ENCODE measurements around the gene VPS13C. TPM values are rescaled to one million over a fixed set of nuclear protein-coding genes. Genes with fewer than 3 reads are reported as not detected.
A peak's percentile ranks its signal among the peaks of the same experiment; 100 is the strongest.
"Not testable (repeated sequence)": the region's sequence is repeated elsewhere in the genome, so short reads cannot be mapped to it uniquely, and the experiment has no call there.

The VPS13C gene
- total RNA-seq, 1 donor from 2014 or later, result 84.0 TPM

DNA sequence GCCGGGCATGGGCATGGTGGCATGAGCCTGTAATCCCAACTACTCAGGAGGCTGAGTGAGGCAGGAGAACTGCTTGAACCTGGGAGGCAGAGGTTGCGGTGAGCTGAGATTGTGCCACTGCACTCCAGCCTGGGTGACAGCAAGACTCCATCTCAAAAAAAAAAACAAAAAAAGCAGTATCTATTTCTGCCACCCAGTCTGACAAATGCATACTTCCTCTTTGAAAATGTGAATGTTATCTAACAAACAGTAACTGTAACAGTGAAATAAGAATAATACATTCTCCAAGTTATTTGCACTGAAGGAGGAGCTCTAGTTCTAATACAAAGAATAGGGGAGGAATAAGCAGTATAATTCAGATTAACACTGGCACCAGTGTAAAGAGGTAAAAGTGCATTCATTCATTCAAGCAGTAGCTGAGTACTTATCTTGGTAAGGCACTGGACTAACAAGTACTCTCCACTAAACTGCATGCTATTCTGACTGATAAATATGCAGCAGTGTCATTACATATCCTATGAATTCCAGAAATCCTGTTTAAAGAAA lies 12.9 kb downstream of the VPS13C start:
- DNase-seq (ENCODE audit: extremely low read depth, low read depth, low spot score), result no peak

DNA sequence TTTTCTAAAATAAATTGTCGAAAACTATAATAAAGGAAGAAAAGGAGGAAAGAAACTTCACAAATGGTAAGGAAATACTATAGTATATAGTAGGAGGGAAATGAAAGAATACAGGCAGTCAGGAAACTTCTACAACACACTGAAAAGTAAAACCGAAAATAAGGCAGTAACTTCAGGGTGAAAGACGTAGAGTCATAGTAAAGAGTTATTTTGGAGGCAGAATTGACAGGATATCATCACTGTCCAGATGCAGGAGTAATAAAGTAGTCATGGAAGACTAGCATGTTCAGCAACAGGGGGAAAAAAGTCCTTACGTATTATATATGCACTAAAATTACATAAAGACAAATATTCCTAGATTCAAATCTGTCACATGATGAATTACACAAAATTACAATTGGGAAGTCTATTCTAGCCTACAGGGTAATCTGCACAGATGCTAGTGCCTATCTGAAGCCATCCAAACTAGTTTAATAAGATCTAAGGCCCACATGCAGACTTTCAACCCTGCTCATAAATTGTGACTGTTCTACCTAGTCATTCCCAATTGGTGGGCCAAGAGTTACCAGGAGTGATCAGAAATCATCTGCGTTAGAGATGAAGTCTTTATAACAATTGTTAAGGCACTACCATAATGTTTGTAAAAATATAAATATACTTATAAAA lies 14.0 kb downstream of the VPS13C start:
- no peak for DNase-seq (ENCODE audit: extremely low read depth, low read depth, low spot score)

DNA sequence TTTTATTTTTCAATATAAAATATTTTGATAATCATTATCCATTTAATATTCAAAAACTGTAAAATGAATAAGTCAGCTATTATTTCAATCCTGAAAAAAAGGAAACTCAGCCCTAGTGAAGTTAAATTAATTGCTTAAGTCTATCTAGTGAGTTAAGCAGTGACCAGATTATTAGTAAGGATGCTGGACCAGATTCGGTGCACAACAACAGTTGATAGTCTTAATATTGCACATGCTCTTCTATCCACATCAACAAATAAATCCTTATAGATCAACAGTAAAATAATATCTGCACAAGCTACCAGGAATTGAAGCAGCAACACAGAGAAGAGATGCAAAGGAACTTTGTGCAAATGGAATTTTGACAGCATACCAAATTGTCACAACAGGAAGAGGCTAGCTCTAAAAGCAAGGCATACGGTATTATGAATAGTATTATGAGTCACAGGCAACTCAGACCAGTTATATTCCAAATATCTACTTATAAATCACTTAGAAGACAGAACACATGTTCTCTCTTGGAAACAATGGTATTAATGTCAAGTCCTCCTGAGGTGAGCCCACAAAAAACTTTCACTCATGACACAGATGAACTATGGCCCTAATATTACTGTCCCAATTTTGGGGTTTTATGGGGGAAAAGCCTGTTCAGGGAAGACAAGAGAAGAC lies 24.9 kb downstream of the VPS13C start:
- no peak for DNase-seq (ENCODE audit: extremely low read depth, low read depth, low spot score)

DNA sequence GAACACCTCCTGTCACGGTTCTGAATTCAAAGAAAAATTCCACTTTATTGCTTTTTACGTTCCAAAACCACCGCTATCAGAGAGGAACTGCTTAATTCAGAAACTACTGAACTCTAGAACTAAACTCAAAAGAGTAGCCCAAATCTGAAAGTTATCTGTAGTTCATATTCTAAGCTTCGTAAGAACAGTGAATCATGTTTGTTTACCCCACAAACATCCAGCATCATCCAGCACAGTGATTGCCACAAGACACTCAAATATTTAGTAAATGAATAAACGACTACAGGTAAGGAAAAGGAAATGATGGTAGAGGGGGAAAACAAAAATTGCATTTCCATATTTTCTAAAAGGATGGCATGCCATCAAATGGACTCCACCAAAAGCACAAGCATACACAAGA lies 32.3 kb downstream of the VPS13C start:
- no peak for DNase-seq (ENCODE audit: extremely low read depth, low read depth, low spot score)

DNA sequence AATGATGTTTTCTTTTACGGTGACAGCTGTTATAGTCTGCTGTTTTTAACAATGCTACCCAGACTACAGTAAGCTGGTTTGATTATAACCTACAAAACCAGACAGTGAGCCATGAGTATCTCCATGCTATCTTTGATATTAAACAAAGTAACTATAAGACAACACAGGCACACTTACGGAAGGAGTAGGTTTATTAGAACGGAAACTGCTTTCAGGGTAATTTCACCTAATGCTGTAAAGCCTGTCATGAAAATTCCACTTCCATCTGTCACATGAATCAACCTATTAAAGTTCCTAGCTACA lies 33.0 kb downstream of the VPS13C start:
- DNase-seq (ENCODE audit: extremely low read depth, low read depth, low spot score), result no peak

DNA sequence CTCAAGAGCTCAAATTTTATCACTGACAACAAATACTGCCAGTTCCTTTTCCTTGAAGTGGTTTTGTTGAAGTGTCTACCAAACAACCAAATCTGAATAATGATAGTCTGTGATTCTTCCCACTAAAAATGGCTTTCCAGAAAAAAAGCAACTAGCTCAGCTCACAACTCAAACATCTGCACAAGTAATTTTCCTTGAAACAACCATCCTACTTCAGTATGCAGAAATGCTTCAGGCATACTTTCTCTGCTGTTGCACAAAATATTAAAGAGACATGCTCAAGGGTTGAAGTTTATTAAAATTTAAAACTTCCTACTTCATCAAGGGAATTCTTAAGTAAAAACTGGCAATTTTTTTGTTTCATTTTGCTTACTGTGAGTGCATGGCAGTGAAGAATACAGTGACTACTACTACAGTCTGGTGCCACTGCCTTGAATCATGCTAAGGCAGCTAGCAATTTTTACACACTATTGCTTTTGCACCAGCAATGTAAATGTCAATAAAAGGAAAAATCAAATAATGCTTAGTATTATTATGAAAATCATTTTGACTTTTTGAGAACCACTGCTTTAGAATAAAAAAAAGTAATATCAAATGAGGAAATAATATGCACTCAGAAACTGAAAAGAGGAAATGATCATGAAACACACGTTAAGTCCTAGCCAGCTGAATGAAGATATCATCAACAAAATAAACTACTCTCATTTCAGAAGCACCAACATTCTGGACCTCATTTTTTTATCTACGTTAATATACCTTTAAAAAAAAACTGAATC lies 33.6 kb downstream of the VPS13C start:
- DNase-seq (ENCODE audit: extremely low read depth, low read depth, low spot score), result no peak

DNA sequence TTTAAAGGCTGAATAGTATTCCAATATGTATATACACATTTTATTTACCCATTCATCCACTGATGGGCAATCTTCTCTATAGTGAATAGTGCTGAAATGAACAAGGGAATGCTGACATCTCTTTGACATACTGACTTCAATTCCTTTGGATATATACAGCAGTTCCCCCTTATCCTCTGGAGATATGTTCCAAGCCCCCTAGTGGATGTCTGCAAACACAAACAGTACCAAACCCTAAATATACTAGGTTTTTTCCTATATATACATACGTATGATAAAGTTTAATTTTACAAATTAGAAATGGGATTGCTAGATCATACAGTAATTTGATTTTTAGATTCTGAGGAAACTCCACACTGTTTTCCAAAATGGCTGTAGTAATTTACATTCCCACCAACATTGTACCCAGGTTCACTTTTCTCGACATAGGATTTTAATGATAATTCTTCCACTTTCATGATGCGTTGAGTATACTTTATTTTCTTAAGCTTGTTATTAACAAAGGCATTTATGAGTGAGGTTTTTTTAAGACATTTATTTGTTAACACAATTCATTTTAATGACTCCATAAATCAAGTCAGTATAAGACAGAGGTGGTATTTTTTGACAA lies 38.2 kb downstream of the VPS13C start:
- DNase-seq (ENCODE audit: extremely low read depth, low read depth, low spot score), result no peak

DNA sequence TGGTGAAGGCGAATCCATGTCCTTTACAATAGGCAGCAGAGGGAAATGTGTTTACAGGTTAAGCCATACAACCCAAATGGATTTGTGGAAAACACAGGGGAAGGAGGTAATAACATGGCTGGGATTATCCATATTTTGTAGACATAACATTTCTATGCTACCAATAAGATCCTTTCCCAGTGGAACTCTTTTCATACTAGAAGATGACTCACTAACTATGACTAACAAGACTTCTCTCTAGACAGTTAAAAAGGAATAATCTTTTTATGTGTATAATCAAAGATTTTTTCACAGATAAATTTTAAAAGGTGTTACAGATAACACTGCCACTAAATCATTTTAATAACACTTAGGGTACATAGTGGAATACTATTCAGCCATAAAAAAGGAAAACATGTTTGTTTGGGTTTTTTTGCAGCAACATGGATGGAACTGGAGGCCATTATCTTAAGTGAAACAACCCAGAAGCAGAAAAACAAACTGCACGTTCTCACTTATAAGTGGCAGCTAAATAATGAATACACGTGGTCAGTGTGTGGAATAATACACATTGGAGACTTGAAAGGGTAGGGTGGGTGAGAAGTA lies 39.6 kb downstream of the VPS13C start:
- DNase-seq (ENCODE audit: extremely low read depth, low read depth, low spot score), result no peak

DNA sequence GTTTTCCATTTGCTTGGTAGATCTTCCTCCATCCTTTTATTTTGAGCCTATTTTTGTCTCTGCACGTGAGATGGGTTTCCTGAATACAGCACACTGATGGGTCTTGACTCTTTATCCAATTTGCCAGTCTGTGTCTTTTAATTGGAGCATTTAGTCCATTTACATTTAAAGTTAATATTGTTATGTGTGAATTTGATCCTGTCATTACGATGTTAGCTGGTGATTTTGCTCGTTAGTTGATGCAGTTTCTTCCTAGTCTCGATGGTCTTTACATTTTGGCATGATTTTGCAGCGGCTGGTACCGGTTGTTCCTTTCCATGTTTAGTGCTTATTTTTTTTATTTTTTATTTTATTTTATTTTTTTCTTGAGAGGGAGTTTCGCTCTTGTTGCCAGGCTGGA lies 54.9 kb downstream of the VPS13C start:
- not testable (repeated sequence) for DNase-seq (ENCODE audit: extremely low read depth, low read depth, low spot score)

DNA sequence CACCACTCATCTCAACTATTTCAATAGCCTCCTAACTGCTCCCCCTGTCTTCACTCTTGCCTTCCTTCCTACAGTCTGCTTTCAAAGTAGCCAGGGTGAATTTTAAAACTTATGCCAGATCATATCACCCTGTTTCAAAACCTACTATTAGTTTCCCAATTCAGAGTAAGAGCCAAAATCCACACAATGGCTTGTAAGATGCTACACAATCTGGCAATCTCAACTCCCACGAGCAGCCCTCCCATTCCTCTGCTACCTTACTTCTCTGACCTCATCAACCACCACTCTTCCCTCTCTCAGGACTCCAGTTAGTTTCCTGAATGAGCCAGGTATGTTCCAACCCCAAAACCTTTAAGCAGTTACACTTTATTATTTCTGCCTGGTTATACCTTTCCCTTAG lies 62.5 kb downstream of the VPS13C start:
- DNase-seq (ENCODE audit: extremely low read depth, low read depth, low spot score), result no peak

DNA sequence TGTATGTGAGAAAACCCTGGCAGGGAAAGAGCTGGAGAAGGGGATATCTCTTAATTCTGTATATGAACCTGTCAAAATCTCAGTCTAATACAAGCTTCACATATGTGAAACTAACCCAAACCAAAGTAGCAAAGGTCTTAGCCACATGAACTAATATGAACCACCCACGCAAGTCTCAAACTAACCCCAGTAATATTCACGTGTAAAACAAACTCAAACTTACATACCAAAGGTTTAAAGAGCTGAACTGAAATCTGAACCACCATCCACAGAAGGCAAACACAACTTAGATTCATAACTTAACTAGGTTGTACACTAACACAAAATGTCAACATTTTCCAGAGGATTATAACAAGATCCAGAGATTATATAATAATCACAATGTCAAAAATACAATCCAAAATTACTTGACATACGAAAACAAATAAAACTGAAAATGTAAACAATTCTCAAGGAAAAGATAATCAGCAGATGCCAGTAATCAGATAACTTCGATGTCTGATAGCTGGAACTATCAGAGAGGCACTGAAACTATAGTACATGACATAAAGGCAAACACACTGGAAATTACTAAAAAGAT lies 64.1 kb downstream of the VPS13C start:
- no peak for DNase-seq (ENCODE audit: extremely low read depth, low read depth, low spot score)

DNA sequence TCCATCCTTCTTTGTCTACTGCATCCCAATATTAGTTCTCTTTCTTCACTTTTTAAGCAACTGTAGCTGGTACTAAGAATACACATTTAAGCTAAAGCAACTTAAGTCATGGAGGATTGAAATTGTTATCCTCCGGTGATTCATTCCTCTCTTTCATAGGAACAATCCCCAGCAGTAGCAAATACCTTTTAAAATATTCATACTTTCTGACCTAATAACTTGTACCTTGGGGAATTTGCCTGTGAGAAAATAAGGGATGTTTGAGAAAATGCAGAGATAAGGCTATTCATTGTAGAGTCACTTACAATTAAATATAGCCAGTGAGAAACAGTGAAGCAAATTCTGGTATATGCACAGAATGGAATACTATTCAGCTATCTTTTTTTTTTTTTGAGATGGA lies 66.0 kb downstream of the VPS13C start:
- DNase-seq (ENCODE audit: extremely low read depth, low read depth, low spot score), result no peak

DNA sequence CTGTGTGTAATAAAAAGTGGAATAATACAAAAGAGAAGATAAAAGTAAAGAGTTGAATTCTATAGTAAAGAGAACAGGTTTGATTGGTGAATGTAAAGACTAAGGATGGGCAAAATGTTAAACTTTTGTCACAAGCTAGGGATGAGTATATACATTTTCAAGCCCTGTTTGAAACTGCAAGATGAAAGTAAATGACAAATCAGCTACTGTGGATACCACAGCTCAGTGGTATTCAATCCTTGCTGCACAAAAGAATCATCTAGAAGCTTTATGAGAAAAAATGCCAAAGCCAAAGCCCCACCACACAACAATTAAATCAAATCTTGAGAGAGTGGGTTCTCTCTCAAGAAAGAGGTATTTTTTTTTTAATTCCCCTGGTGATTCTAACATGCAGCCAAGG lies 67.7 kb downstream of the VPS13C start:
- no peak for DNase-seq (ENCODE audit: extremely low read depth, low read depth, low spot score)

DNA sequence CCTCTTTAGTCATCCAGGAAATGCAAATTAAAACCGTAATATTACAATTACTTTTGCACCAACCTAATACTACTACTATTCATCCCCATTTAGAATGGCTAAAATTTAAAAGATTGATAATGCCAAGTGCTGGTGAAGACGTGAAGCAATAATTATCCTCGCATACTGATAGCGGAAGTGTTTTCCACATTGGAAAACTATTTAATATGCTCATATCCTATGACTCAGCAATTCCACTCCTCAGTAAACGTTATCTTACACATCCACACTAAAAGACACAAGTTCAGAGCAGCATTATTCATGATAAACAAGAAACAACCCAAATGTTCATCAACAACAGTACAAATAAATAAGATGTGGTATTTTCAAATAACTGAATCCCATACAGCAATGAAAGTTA lies 70.6 kb downstream of the VPS13C start:
- DNase-seq (ENCODE audit: extremely low read depth, low read depth, low spot score), result peak; percentile 10

DNA sequence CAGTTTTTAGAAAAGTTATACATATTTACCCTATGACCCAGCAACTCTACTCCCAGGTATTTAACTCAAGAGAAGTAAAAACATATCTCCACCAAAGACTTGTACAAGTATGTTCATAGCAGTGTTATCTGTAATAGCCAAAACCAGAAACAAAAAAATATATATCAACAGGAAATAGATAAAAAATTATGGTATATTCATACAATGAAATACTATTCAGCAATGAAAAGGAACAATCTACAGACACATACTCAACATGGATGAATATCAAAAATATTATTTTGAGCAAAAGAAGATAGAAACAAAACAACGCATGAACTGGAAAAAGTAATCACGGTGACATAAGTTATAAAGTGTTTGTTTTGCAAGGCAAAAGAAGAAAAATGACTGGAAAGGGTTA lies 72.4 kb downstream of the VPS13C start:
- DNase-seq (ENCODE audit: extremely low read depth, low read depth, low spot score), result no peak

DNA sequence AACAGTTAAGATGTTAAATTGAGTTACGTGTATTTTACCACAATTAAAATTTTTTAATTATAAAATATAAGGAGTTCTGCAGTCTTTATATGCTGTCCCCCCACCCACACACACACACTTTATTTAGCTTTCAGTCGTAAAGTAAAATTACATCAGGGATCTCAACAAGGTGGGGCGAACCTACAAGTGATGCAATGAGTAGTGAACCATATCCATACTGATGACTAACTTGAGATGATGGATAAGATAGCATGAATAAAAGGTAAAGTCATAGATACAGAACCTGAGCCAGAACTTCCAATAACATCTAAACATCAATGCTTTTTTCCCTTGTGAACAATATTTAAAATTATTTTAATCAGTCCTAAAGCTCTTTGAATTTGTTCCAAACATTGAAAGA lies 77.2 kb downstream of the VPS13C start:
- DNase-seq (ENCODE audit: extremely low read depth, low read depth, low spot score), result no peak

DNA sequence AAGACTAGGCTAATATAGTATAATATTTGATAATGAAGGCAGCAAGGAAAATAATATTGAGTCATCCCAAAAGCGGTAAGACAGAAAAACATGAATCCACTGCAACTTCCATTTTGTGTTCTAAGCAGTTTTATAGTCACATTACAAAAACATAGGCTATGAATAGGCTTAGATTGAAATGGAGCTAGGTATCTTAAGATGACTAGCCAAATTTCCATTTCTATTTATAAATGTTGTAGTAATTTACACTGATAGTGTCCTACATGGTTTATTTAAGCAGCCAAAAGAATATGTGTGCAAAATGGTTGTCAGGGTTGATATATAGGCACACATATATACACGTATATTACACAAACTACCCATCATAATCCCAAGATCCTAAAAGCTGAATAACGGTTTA lies 82.0 kb downstream of the VPS13C start:
- DNase-seq (ENCODE audit: extremely low read depth, low read depth, low spot score), result no peak

DNA sequence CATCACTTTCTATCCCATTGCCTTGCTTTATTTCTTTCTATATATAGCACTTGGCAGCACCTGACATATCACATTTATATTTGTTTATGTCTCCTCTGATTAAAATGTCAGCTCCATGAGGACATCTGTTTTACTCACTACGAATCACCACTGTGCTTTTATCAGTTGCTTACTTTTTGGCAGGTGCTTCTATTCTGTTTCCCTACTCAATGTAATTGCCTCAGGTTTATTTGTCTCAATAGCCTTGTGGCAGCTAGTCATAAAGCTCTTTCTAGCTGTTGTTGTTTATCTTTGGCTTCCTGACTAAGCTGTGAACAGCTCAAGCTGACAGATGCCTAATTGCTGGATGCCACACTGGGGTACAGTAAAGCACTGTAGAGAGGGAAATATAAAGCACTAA lies 85.5 kb downstream of the VPS13C start:
- no peak for DNase-seq (ENCODE audit: extremely low read depth, low read depth, low spot score)

DNA sequence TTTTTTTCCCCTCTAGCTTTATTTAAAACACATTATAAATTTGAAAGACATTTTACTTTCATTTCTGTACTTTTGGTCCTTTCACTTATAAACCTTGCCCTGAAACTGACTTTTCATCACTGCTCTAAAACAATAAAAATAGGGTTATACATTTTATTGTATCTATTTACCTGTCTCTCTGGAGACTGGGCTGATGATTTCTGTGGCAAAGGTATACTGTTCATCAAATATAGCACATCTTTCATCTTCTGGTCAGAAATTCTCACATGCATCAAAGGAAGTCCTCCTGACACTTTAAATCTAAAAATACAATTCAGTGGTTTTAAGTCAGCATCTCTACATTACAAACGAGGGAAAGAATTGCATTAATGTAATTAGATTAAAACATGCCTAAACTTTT lies 86.1 kb downstream of the VPS13C start:
- no peak for DNase-seq (ENCODE audit: extremely low read depth, low read depth, low spot score)

DNA sequence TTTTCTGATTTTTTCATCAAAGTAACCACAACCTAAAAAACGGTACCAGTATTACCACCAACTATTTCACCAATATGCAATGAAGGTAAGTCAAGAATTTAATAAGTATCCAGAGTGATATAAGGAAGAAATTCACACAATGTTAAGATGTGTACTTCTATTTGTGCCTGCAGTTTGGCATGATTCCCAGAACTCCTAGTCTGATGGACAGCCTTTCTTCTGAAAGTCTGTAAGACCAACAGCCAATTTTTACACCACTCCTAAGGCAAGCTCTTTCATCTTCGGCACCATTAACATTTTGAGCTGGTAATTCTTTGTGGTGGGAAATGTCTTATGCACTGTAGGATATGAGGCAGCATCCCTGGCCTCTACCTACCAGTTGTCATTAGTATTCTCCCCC lies 108.3 kb downstream of the VPS13C start:
- no peak for DNase-seq (ENCODE audit: extremely low read depth, low read depth, low spot score)

DNA sequence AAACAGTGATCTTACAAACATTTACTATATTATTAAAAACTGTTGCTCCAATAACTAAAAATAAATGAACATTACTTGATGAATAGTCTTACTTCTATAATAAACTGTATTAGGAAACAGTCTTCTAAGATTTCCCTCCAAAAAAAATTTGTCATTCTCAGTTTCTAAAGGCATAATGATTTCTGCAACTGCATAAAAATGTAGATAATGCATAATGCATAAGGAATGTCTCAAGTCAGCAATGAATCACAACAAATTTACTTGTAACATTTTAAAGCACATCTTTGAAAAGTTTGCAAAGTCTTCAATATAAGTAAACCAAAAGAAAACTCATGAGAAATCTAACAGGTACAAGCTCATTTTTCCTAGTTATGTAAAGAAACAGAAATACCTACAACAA lies 113.5 kb downstream of the VPS13C start:
- no peak for DNase-seq (ENCODE audit: extremely low read depth, low read depth, low spot score)
